ENCODE data around the gene SLC12A8. TPM values are rescaled to one million over a fixed set of nuclear protein-coding genes. Genes with fewer than 3 reads are reported as not detected.
A peak's percentile ranks its signal among the peaks of the same experiment; 100 is the strongest.

Gene SLC12A8
- polyA plus RNA-seq, 1 experiment: 8.4 TPM

GRCh38 chr3:125054062-125054448, 158.5 kb downstream of the SLC12A8 start:
- DNase-seq (ENCODE audit: low read depth): no peak

GRCh38 chr3:125053304-125053699, 159.2 kb downstream of the SLC12A8 start:
- Histone ChIP-seq H3K27me3 (ENCODE audit: control insufficient read depth, insufficient read depth, low read length) (no peaks in the 10 kb centered on the region), H3K36me3 (ENCODE audit: control insufficient read depth, insufficient read depth, low read length) (peaks cover 9% of the 10 kb centered on the region; the same call in 1 of the 2 replicates), H3K4me3 (ENCODE audit: low read depth, low read length) (peak overlapping the region; percentile 80)
- no peak for TF ChIP-seq CTCF (IDR thresholded peaks at IDR 0.05; ENCODE audit: insufficient read depth, low read depth, low read length)
- ChIA-PET POLR2A (interaction anchor here (0.7 kb wide), 1 partner anchor 60 kb away, joined by 3 read pairs; no protein-coding TSS in a partner anchor), CTCF (interaction anchor here (1.2 kb wide), 2 partner anchors 13 to 112 kb away, joined by 3 to 4 read pairs; no protein-coding TSS in a partner anchor)
- no peak for DNase-seq (ENCODE audit: low read depth)

More at GRCh38 chr3:125054062-125054448, 158.5 kb downstream of the SLC12A8 start:
- Histone ChIP-seq H3K4me3 (ENCODE audit: low read depth, low read length) (peak overlapping the region; percentile 80), H3K27me3 (ENCODE audit: control insufficient read depth, insufficient read depth, low read length) (no peaks in the 10 kb centered on the region), H3K36me3 (ENCODE audit: control insufficient read depth, insufficient read depth, low read length) (peaks cover 4% of the 10 kb centered on the region; the same call in 1 of the 2 replicates)
- CTCF ChIA-PET: interaction anchor here (1.2 kb wide), 1 partner anchor 112 kb away, joined by 4 read pairs; no protein-coding TSS in a partner anchor
- POLR2A ChIA-PET: interaction anchor here (0.6 kb wide), 1 partner anchor 56 kb away, joined by 3 read pairs; no protein-coding TSS in a partner anchor
- TF ChIP-seq CTCF (IDR thresholded peaks at IDR 0.05; ENCODE audit: insufficient read depth, low read depth, low read length): no peak

- DNase-seq (ENCODE audit: low read depth): peak; percentile 71
- ChIA-PET POLR2A (interaction anchor here (0.7 to 1.3 kb wide), 2 partner anchors 59 to 73 kb away, joined by 3 to 4 read pairs; no protein-coding TSS in a partner anchor), CTCF (interaction anchor here (1.0 to 1.2 kb wide), 3 partner anchors 13 to 142 kb away, joined by 3 read pairs; no protein-coding TSS in a partner anchor)
- Histone ChIP-seq H3K36me3 (ENCODE audit: control insufficient read depth, insufficient read depth, low read length) (peaks cover 11% of the 10 kb centered on the region; the same call in 1 of the 2 replicates), H3K4me3 (ENCODE audit: low read depth, low read length) (peak overlapping the region; percentile 80), H3K27me3 (ENCODE audit: control insufficient read depth, insufficient read depth, low read length) (no peaks in the 10 kb centered on the region)
- TF ChIP-seq CTCF (IDR thresholded peaks at IDR 0.05; ENCODE audit: insufficient read depth, low read depth, low read length): no peak
Measured at GRCh38 chr3:125052624-125053303, 159.8 kb downstream of the SLC12A8 start.

- Histone ChIP-seq H3K36me3 (ENCODE audit: control insufficient read depth, insufficient read depth, low read length) (peaks cover 18% of the 10 kb centered on the region), H3K4me3 (ENCODE audit: low read depth, low read length) (peak overlapping the region; percentile 80), H3K27me3 (ENCODE audit: control insufficient read depth, insufficient read depth, low read length) (no peaks in the 10 kb centered on the region)
- peak; percentile 59 for DNase-seq (ENCODE audit: low read depth)
- ChIA-PET CTCF (interaction anchor here (1.0 to 1.2 kb wide), 3 partner anchors 12 to 143 kb away, joined by 3 read pairs; no protein-coding TSS in a partner anchor), POLR2A (interaction anchor here (0.6 to 1.3 kb wide), 2 partner anchors 74 to 285 kb away, joined by 4 to 8 read pairs; no protein-coding TSS in a partner anchor)
- TF ChIP-seq CTCF (IDR thresholded peaks at IDR 0.05; ENCODE audit: insufficient read depth, low read depth, low read length): no peak
Measured at GRCh38 chr3:125051715-125052581, 160.6 kb downstream of the SLC12A8 start.

Measured in BJ (cell line).